Thyroid gland (tissue), 4 donors: ENCODE measurements around the gene SLC30A9. TPM values are rescaled to one million over a fixed set of nuclear protein-coding genes. Genes with fewer than 3 reads are reported as not detected.
A peak's percentile ranks its signal among the peaks of the same experiment; 100 is the strongest.

Experiments used
- DNase-seq, 2 donors: peaks; one replicate each; pipeline ENCODE4 v3.0.0-alpha.2; 2019
- H3K27ac ChIP-seq, 3 donors: fragments of 200-600 bp; sonication (generic); 1 replicate in 2 of 3; 2 replicates in 1 of 3; pipeline ENCODE4 v1.5.1; 2016 to 2019; ENCODE audit warnings: mild to moderate bottlenecking in 1 of 3, moderate library complexity in 1 of 3
- H3K27me3 ChIP-seq: fragments of 200-600 bp; sonication (generic); one replicate; pipeline ENCODE4 v1.5.1; 2019
- H3K36me3 ChIP-seq, 2 donors: fragments of 200-600 bp; sonication (generic); one replicate each; pipeline ENCODE4 v1.5.1; 2016 to 2019
- H3K4me1 ChIP-seq, 2 donors: fragments of 200-600 bp; sonication (generic); one replicate each; pipeline ENCODE4 v1.5.1; 2017 to 2019
- H3K4me3 ChIP-seq, 3 donors: fragments of 200-600 bp; sonication (generic); replicated peaks in 1 of 3; 1 replicate in 2 of 3; 2 replicates in 1 of 3; pipeline ENCODE4 v1.5.1; 2016; ENCODE audit warnings: mild to moderate bottlenecking in 1 of 3
- H3K9me3 ChIP-seq: fragments of 200-600 bp; sonication (generic); one replicate; pipeline ENCODE4 v1.5.1; 2017
- CTCF ChIP-seq, 6 experiments: fragments of 200-600 bp in 3 of 6; fragments of 450-650 bp in 3 of 6; sonication (generic) in 3 of 6; IDR thresholded peaks; one replicate each; pipeline ENCODE4 v1.5.1; 2016 to 2019; ENCODE audit warnings: antibody characterized with exemption in 6 of 6, mild to moderate bottlenecking in 2 of 6, inconsistent platforms in 1 of 6, moderate library complexity in 1 of 6
- POLR2A ChIP-seq, 2 donors: fragments of 450-650 bp; IDR thresholded peaks; one replicate each; pipeline ENCODE4 v1.6.1; 2017; ENCODE audit warnings: antibody characterized with exemption in 2 of 2, mild to moderate bottlenecking in 2 of 2, moderate library complexity in 1 of 2
- WGBS, 2 donors: methylation state at CpG; one replicate each; pipeline ENCODE4 v1.1.5; 2017; 5-methylcytosine and 5-hydroxymethylcytosine counted together
- intact Hi-C: fragments of 100-400 bp; cut with DNase I; formaldehyde crosslinking; loops from one replicate; pipeline ENCODE4 v1.15.1; 2023
- total RNA-seq, 4 donors: library from RNA; depleted of rRNA; stranded (reverse); fragments of >200 nt; gene quantifications; one replicate each; pipeline ENCODE4 v1.2.3, GENCODE V29; 2016

Gene SLC30A9
- total RNA-seq = 100 to 1,000 TPM in 3 of 4 donors, 10 to 100 TPM in 1; 75.6 to 158 (median 116) TPM

GRCh38 chr4:41990365-41991111 is at the start of gene SLC30A9:
Gene SLC30A9 (plus strand): TSS chr4:41990530. CDS start chr4:41990652, 122 bp downstream.
- intact Hi-C loops = no loop called here
- H3K27ac ChIP-seq = peak within 1 kb of the TSS; percentile 43 to 66 (median 60)
- peak; percentile 96 for DNase-seq
- WGBS, 2 donors = 0 to 1% methylated on average over 28 to 37 of the region's 64 CpGs
- TF ChIP-seq POLR2A (IDR thresholded peaks at IDR 0.05) = peak; percentile 62 to 94
- peak in 5 of 6 experiments; percentile 23 to 49 (median 33) for TF ChIP-seq CTCF (IDR thresholded peaks at IDR 0.05)
- no peaks in the 10 kb centered on the region for H3K36me3 ChIP-seq
- H3K4me1 ChIP-seq = peaks cover 15 to 20% of the 10 kb centered on the region in 2 donors
- peak within 1 kb of the TSS; percentile 83 to 92 (median 92) for H3K4me3 ChIP-seq
- H3K27me3 ChIP-seq = no peaks in the 10 kb centered on the region
- no peaks in the 10 kb centered on the region for H3K9me3 ChIP-seq

- peaks cover 4 to 9% of the 10 kb centered on the region in 2 donors for H3K36me3 ChIP-seq
- no peak overlapping the region for H3K27ac ChIP-seq
- H3K27me3 ChIP-seq = no peaks in the 10 kb centered on the region
- H3K9me3 ChIP-seq = no peaks in the 10 kb centered on the region
- H3K4me3 ChIP-seq = no peak overlapping the region
- no peak for TF ChIP-seq CTCF (IDR thresholded peaks at IDR 0.05)
- TF ChIP-seq POLR2A (IDR thresholded peaks at IDR 0.05) = no peak
- no peak for DNase-seq
- H3K4me1 ChIP-seq = peaks cover 9 to 11% of the 10 kb centered on the region in 2 donors
- intact Hi-C loops = no loop called here
These were observed 49.5 kb upstream of the SLC30A9 start for GRCh38 chr4:41940834-41941233.

- DNase-seq = no peak
- 94 to 96% methylated on average over 2 of the region's 2 CpGs for WGBS, 2 donors
- H3K9me3 ChIP-seq = no peaks in the 10 kb centered on the region
- no peaks in the 10 kb centered on the region for H3K4me1 ChIP-seq
- no peak for TF ChIP-seq CTCF (IDR thresholded peaks at IDR 0.05)
- no peak overlapping the region for H3K4me3 ChIP-seq
- intact Hi-C loops = no loop called here
- no peaks in the 10 kb centered on the region for H3K27me3 ChIP-seq
- H3K27ac ChIP-seq = no peak overlapping the region
- peaks cover 4 to 9% of the 10 kb centered on the region in 2 donors for H3K36me3 ChIP-seq
These were observed 46.8 kb upstream of the SLC30A9 start for GRCh38 chr4:41943506-41943905.

GRCh38 chr4:41944089-41944488 is 46.2 kb upstream of the SLC30A9 start:
- Histone ChIP-seq H3K9me3 (no peaks in the 10 kb centered on the region), H3K4me3 (no peak overlapping the region), H3K27me3 (no peaks in the 10 kb centered on the region), H3K27ac (no peak overlapping the region), H3K4me1 (no peaks in the 10 kb centered on the region), H3K36me3 (peaks cover 4 to 8% of the 10 kb centered on the region in 2 donors)
- no peak for DNase-seq
- TF ChIP-seq POLR2A (IDR thresholded peaks at IDR 0.05) = no peak
- no peak for TF ChIP-seq CTCF (IDR thresholded peaks at IDR 0.05)
- intact Hi-C loops = no loop called here

- no peak for DNase-seq
- Histone ChIP-seq H3K4me3 (no peak overlapping the region), H3K27ac (no peak overlapping the region), H3K27me3 (no peaks in the 10 kb centered on the region), H3K36me3 (peaks cover 0 to 20% of the 10 kb centered on the region in 2 donors), H3K9me3 (no peaks in the 10 kb centered on the region), H3K4me1 (no peaks in the 10 kb centered on the region)
- TF ChIP-seq POLR2A (IDR thresholded peaks at IDR 0.05) (no peak), CTCF (IDR thresholded peaks at IDR 0.05) (no peak)
- intact Hi-C loops = no loop called here
- WGBS, 2 donors = 82 to 86% methylated on average over 3 of the region's 3 CpGs
These were observed 40.8 kb upstream of the SLC30A9 start for GRCh38 chr4:41949531-41949930.
